Measurements from ENCODE around the gene SHANK3.

DNA sequence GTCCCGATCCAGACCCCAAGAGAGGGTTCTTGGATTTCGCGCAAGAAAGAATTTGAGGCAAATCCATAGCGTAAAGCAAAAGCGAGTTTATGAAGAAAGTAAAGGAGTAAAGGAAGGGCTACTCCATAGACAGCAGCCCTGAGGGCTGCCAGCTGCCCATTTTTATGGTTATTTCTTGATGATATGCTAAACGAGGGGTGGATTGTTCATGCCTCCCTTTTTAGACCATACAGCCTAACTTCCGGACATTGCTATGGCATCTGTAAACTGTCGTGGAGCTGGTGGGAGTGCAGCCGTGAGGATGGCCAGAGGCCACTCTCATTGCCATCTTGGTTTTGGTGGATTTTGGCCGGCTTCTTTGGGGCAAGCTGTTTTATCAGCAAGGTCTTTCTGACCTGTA, 19.4 kb upstream of the SHANK3 start:
- TF ChIP-seq, protein P1, sequence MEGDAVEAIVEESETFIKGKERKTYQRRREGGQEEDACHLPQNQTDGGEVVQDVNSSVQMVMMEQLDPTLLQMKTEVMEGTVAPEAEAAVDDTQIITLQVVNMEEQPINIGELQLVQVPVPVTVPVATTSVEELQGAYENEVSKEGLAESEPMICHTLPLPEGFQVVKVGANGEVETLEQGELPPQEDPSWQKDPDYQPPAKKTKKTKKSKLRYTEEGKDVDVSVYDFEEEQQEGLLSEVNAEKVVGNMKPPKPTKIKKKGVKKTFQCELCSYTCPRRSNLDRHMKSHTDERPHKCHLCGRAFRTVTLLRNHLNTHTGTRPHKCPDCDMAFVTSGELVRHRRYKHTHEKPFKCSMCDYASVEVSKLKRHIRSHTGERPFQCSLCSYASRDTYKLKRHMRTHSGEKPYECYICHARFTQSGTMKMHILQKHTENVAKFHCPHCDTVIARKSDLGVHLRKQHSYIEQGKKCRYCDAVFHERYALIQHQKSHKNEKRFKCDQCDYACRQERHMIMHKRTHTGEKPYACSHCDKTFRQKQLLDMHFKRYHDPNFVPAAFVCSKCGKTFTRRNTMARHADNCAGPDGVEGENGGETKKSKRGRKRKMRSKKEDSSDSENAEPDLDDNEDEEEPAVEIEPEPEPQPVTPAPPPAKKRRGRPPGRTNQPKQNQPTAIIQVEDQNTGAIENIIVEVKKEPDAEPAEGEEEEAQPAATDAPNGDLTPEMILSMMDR (IDR thresholded peaks at IDR 0.05): no peak
- no peak for TF ChIP-seq EZH2 (IDR thresholded peaks at IDR 0.05; ENCODE audit: borderline replicate concordance, insufficient read depth, low read depth, low read length, poor library complexity, severe bottlenecking)
